Testis (tissue), 2 donors: Measurements from ENCODE around the gene RUNDC1.
"Not testable (repeated sequence)": the region's sequence is repeated elsewhere in the genome, so short reads cannot be mapped to it uniquely, and the experiment has no call there.

Experiments used
- CTCF ChIP-seq, 3 experiments: fragments of 450-650 bp in 2 of 3; fragments of 200-600 bp in 1 of 3; sonication (generic) in 1 of 3; IDR thresholded peaks; one replicate each; pipeline ENCODE4 v1.5.1; 2016 to 2019; ENCODE audit warnings: antibody characterized with exemption in 3 of 3, mild to moderate bottlenecking in 2 of 3, moderate library complexity in 1 of 3
- POLR2A ChIP-seq: fragments of 450-650 bp; IDR thresholded peaks from one replicate; pipeline ENCODE4 v1.6.1; 2017; ENCODE audit warnings: antibody characterized with exemption, mild to moderate bottlenecking, moderate library complexity

GRCh38 chr17:43000894-43001293 lies 20.5 kb downstream of the RUNDC1 start:
- not testable (repeated sequence) for TF ChIP-seq CTCF (IDR thresholded peaks at IDR 0.05); POLR2A
